ENCODE data around the gene SNED1.

The SNED1 gene

DNA sequence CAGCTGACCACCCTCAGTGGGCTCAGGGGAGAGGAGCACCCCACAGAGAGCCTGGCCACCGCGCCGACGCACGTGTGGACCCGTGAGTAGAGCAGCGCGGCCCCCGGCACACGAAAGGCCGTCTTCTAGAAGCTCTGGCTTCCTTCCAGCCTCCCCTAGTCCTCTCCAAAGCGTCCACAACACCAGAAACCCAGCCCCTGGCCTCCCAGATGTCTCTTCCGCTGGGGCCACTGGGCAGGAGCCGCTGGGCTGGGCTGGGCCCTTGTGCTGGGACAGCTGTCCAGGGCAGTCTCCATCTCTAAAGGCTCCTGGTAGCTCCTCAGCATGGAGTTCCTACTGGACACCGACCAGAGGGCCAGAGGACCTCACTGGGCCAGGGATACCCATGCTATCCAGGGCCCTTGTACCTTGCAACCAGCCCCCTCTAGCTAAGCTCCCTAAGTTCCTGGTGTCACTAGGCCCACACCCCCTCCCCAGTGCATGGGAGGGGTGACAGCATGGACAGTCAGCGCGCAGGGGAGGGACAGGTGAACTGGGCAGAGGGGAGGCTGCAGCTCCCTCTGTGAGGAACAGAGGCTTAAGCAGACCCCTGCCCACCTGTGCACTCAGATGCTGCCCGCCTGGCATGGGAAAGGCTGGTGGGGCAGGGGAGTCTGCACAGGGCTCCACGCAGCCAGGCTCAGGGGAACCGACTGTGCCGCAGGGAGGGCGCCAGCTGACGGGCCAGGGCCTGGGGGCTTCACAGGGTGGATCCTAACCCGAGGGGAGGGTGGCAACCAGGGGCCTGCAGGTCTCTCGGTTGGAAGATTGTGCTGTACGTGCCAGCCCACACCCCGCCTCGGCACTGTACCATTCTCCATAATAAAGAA, 70.8 kb downstream of the SNED1 start:
- no peak for DNase-seq

DNA sequence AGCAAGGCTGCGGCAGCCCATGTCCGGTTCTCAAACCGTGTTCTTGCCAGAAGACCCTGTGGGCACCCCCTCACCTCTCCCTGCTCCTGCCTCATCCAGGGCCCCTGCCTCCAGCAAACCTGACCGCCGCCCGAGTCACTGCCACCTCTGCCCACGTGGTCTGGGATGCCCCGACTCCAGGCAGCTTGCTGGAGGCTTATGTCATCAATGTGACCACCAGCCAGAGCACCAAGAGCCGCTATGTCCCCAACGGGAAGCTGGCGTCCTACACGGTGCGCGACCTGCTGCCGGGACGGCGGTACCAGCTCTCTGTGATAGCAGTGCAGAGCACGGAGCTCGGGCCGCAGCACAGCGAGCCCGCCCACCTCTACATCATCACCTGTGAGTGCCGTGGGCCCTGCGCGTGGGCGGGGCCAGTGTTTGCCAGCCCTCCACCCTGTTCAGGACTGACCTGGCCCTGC, 71.4 kb downstream of the SNED1 start:
- no peak for DNase-seq

DNA sequence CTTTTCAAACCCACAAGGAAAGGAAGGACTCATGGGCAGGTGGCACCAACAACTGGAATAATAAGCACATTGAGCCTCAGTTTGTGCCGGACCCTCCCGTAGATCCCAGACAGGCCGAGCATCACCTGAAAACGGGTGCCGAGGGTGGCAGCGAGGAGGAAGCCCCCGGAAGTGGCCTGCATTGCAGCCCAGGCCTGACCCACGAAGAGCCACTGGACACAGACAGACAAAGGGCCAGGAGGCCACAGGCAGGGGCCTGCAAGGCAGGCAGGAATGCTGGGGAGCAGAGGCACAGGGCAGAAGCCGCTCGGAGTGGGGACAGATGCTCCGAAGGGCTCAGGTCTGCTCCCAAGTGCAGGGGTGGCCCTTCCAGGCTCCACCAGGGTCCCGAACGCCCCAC, 71.9 kb downstream of the SNED1 start:
- no peak for DNase-seq

DNA sequence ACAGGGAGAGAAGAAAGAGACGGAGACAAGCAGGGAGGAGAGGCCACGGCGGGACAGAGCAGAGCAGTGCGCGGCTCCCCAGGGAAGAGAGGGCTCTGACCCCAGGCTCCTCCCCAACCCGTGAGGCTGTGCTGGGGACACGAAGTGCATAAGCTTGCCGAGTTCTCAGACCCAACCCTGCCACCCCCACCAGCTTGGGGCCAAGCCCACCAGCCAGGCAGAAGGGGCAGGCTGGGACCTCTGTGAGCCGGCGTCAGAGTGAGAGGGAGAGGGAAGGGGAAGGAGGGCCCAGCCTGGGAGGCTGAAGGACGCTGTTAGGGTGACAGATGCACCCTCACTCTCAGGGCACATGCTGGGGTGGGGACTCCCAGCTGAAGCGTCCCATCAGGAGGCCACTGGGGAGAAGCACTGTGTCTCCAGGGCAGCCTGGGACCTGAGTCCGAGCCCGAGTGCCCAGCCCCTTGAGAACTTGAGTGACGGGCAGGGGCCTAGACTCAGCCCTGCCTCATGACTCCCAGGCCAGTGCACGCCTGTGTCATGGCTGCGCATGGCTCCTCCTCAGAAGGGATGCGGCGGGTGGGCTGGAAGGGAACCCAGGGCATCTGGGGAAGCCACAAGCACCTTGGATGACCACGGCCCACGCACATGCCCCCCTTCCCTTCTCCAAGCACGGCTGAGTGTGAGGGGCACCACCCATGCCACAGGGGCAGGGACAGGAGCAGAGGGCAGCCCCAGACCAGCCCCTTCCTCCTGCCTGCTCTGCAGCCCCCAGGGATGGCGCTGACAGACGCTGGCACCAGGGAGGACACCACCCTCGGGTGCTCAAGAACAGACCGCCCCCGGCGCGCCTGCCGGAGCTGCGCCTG, 72.6 kb downstream of the SNED1 start:
- no peak for DNase-seq

DNA sequence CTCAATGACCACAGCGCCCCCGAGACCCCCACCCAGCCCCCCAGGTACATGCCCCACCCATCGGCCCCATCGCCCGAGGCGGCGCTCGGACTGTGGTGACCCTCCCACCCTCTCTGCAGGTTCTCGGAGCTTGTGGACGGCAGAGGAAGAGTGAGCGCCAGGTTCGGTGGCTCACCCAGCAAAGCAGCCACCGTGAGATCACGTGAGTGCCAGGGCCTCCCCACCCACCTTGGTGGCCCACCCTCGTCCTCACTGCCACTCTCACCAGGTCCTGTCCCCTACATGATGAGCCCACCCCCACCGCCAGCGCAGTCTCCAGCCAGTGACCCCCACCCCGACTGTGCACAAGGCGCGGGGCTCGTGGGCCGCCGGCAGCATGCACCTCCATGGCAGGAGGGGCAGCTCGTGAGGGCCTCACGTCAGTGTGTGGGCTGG, 73.3 kb downstream of the SNED1 start:
- DNase-seq = no peak

DNA sequence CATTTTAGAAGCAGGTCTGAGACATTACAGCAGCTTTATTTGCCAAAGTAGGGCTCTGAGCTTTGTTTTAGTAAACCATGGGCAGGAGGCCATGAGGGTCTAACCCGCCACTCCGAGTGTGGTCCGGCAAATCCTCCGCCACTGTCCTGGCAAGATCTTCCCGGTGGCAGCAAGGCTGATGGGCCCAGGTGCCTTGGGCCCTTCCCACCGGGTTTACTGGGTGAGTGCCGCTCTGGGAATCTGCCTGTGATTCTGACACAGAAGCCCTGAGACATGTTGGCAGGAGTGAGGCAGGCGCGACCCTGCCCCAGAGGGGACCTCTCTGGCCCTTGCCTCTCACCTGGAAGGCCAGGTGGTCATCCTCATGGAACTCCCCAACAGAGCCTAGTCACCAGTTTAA, 73.7 kb downstream of the SNED1 start:
- no peak for DNase-seq

DNA sequence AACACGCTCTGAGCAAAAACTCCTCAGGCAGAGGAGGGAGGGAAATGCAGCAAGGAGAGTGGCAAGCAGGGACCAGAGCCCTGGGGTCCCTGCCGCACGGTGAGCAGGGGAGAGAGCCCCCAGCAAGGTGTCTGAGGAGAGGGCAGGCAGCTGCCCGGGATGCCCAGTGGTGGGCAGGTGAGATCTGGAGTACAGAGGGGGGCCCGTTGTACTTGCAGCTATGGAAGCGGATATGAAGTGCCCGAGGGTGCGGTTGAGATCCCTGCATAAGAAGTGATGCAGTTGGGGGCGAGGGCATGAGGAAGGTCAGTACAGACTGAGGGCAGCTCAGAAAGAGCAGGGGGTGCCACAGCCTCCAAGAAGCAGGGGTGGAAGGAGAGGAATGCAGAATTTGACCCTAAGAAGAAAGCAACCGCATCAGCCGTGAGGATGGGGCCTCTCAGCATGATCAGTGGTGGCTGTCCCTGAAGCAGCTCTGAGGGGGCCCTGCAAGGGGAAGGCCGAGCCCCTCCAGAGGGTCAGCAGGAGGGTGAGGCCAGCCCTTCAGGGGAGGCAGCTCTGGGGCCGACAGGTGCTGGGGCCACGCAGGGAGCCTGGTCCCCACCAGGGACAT, 74.2 kb downstream of the SNED1 start:
- DNase-seq = no peak

DNA sequence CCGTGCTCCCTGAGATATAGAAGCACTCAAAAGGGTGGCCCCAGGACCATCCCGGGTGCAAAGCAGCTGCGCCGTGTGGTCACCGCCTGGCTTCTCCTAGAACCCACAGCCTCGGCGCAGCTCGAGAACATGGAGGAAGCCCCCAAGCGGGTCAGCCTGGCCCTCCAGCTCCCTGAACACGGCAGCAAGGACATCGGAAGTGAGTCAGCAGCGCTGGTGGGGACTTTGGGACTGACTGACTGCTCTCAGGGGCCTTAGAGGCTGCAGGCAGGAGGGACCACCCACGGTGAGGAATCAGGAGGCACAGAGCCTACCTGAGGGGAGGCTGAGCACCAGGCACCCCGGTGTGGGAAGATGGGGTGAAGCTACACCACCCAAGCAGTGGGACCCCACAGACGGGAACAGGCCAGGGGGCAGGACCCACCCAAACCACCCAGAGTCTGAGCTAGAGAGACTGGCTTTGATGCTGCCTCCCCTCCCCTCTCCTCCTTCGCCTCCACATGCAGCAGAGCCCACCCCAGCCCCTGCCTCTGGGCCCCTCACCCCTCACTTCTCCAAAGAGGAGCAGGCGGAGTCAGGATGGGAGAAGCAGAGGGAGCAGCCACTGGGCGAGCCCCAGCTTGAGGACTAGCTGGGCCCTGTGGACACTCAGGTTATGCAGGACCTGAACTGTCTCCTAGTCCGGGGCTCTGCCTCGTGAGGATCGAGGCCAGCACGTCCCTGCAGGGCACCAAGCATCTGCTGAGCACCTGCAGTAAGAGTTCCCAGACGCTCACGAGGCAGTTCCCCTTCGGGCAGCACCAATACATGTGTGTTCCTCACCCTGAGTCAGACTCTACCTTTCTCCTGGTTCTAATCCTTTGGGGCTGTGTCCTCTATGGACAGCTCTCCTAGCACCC, 75.0 kb downstream of the SNED1 start:
- no peak for DNase-seq

DNA sequence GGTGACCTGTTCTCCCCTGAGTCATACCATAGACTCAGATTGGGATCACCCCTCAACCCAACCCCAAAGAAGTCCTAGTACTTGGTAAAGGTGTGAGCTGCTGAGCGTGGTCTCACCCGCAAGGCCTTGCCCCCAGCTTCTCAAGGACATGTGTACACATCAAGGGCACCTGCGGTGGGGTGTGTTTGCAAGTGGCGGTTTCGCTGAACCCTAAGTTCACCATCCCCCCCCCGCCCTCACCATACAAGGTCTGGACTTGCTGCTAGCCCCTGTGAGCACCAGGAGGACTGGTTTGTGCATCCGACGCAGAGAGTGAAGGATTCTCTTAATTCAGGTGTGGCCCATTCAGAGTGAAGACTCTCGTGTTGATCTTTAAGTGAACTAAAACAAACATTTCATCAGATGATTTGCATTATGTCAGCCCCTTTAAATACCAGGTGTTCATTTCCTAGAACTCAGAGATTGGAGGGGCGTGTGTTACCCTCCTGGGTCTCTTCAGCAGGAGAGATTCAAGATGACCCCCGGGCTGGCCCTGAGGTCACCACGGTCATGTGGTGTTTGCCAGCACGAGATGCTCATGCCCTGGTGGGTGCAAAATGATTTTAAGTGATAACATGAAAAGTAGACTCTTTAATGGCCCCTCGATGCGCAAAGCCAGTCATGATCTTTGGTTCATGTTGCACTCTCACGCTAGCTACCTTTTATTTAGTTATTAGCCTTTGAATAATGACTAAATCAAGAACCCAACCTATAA, 75.8 kb downstream of the SNED1 start:
- DNase-seq = no peak

DNA sequence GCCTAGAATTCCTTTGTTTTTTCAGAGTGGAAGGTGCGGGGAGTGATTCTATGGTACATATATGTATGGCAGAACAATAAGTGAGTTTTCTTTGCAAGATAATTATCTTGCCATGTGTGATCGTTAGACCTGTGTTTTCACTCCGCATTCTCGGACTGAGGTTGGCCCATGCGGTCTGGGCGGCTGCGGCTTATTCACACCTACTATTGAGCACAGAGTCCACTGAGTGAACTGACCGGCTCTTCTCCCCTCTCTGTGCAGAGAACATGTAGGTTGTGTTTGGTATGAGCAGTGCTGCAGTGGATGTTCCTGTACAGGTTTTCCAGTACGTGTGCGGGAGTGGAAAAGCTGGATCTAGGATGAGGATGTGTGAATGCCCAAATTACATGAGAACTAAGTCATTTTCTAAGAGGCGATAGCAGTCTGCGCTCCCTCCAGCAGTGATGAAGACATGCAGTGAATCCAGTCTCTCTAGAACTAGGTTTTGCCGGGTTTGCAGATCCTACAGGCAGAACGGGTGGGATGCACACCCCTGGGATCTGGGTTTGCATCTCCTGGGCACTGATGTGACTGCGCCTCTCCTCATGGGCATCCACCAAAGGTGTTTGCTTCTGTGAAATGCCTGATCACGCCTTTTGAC, 76.6 kb downstream of the SNED1 start:
- DNase-seq = no peak

DNA sequence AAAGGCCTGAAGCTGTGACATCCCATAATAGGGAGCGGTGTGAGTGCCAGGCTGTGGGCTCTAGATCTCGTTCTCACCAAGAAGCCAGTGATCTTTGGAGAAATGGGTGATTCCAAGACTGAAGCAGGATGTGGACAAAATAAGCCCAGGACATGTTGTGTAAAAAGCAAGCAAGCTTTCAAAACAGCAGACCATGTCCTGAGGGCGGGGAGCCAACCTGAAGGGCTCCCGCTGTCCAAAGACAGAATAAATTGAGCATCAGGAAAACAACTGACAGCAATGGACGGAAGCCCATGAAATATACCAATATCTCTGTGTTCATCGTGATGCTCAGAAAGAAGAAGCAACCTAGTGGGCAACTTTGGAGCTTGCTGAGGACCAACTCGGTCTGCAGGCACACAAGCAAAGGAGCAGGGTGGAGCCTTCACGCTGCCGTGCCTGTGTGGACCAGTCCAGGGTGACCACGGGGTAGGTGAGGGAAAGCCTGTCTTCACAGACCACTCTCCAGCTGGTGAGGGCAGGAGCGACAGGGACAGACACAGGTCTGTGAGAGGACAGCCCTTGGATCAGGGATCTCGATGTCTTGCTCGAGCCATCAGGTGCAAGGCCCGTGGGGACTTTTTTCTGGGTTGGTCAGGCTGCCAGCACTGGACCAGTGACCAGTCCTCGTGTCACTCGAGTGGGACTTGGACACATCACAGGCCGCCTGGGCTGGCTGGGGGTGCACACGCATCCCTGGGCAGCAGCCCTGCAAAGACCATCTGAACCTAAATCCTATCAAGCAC, 82.2 kb downstream of the SNED1 start:
- DNase-seq = no peak

DNA sequence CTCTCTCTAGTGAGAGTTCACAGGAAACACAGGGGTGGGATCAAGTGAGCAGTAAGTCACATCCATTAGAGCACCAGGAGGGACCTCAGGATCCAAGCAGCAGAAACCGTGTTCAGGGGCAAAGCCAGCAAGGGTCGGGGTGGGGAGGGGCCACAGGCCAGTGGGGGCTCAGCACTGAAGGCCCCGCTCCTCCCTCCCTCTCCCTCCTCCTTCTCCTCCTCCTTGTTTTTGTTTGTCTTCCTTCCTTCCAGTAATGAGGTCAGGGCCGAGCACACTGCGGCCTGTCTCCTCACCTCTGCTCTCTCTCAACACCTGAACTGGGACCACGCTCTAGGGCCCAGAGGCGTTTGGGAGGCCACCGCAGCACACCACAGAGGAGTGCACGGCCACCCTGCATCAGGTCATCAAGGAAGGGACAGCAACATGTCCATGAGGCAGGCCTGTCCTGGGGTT, 82.8 kb downstream of the SNED1 start:
- DNase-seq = no peak

DNA sequence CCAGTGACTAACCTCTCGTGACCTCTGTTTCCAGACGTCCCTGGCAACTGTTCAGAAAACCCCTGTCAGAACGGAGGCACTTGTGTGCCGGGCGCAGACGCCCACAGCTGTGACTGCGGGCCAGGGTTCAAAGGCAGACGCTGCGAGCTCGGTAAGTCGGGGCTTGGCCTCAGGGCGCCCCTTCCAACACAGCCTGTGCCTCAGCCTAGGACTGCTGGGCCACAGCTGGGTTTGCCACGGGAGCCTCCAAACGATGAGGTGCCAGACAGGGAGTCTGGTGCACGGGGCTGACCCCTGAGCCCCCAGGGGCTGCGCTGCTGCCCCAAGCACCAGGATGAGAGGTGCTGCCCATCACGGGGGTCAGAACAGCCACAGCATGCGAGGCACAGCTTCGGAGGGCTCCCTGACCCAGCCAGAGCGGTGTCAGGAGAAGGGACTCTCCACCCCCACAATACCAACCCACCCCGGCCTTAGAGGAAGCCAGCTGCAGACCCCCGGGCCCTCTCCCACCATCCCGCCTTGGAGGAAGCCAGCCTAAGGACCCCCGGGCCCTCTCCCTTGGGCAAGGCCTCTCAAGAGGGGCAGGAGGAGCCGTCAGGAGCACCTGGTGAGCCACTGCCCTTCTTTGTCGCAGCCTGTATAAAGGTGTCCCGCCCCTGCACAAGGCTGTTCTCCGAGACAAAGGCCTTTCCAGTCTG, 83.4 kb downstream of the SNED1 start:
- DNase-seq = no peak

DNA sequence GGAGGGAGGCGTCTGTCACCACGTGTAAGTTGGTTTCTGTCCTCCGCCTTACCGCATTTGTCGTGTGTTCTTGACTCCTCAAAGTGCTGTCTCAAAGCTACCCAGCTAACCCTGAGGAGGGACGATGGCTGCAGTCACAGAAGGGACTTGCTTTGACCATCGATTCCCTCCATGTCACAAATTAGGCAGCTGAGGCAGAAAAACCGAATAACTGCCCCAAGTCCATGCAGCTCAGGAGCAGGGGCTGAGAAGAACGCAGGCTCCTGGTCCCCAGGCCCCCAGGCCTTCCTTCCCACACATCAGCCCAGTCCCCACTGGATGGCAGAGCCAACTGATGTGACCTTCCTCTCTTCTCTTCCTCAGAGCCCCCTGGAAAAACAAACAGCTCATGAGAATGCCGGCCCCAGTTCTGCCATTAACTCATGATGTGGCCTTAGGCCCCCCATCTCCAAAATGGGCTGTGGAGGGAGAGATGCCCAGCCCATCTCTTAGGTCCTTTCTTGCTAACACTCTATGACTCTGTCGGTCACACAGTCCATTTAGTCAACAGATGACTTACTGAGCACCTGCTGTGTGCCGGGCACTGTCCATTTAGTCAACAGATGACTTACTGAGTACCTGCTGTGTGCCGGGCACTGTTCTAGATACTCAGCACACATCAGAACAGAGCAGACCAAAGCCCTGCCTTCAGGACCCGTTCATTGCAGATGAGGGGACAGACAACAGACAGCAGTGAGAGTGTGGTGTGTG, 84.1 kb downstream of the SNED1 start:
- DNase-seq = no peak

DNA sequence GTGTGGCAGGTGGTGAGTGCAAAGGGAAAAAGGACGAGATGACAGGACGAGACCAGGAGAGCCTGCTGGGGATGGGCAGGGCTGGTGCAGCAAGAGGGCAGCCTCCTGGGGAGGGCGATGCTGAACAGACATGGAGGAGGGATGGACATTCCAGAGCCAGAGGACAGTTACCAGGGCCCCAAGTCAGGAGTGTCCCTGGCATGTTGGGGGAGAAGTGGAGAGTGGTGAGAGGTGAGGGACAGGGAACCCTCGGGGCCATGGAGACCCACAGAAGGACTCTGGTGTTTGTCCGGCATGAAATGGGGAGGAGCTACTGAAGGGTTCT, 84.6 kb downstream of the SNED1 start:
- DNase-seq = no peak

DNA sequence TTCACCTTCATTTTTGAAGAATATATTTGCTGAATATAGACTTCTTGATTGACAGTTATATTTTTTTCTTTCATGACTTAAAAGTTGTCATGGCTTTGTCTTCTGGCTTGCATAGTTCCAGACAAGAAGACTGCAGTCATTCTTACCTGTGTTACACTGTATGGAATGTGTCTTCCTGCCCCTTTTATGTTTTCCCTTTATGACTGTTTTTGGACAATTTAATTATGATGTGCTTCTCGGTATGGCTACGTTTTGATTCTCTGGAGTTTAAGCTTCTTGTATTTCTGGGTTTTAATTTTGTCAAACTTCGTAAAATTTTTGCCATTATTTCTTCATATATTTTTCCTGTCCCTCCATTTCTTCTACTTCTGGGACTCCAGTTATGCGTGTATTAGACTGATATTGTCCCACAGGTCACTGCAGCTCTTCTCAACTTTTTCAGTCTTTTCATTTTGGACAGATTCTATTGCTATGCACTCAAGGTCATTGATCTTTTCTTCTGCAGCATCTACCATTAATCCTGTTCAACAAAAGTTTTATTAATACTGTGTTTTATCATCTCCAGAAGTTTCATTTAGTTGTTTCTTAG, 86.5 kb downstream of the SNED1 start:
- DNase-seq = no peak

DNA sequence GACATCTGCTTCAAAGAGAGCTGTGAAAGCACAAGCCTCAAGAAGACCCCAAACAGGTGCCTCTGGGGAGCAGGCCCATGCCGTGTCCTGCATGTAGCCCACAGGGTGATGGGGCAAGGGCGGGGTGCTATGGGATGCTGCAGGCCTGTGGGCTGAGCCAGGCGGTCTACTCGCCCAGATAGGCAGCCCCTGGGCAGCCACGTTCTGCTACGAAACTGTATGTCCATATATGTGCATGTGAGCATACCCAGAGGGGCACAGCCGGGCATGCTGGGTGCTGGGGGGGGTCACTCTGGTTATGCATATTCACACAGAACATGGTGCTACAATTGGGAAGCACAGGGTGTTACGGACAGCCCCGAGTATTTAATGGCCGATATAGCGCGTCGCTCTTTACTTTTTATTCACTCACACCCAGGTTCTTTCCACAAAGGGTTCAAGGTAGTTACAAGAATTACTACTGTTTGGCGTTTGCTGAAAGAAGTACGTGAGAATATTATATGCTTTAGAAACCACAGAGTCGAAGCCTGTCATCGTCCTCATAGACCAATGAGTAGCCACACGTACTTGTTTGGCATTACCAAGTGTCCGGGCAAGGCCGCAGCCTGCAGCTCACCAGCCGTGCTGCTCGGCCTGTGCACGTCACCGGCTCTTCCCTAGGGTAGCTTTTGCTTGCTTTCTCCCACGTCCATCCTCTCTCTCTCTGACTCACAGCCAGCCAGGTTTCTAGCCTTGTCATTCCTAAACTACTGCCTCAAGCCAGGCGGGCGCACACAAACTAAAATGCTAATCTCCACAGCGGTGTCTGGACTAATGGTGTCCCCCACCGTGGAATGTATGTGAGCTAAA, 89.2 kb downstream of the SNED1 start:
- DNase-seq = no peak

DNA sequence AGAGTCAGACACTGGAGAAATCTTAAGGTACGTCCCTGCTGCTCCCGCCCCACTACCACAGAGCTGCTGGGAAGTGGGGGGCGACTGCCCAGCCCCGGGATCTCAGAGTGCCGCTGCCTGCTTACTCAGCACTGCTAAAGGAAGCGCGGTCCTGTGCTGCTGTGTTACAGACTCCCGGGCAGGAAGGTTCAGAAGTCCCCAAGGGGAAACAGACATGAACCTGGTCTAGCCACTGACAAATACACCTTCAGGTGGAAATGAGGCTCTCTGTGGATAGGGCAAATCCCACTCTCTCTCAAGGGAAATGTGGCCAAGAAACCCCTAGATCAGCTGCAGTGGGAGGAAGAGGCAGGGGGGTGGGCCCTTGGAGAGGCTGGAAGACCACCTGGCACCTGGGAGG, 90.0 kb downstream of the SNED1 start:
- DNase-seq = no peak
